SW480 (cell line): Measurements from ENCODE around the gene EEF1AKMT2.

Source experiments
- DNase-seq: peaks from one replicate; pipeline ENCODE4 v3.0.0-alpha.2; 2016; ENCODE audit warnings: low spot score

EEF1AKMT2 gene

GRCh38 chr10:124721330-124722045 lies 70.2 kb downstream of the EEF1AKMT2 start:
- DNase-seq: no peak

GRCh38 chr10:124719213-124719851 lies 72.4 kb downstream of the EEF1AKMT2 start:
- peak; percentile 77 for DNase-seq

GRCh38 chr10:124717911-124718741 lies 73.6 kb downstream of the EEF1AKMT2 start:
- DNase-seq: peak; percentile 91

- DNase-seq: no peak
Observed at GRCh38 chr10:124717041-124717757, 74.5 kb downstream of the EEF1AKMT2 start.

- DNase-seq: no peak
Observed at GRCh38 chr10:124716369-124716768, 75.3 kb downstream of the EEF1AKMT2 start.

GRCh38 chr10:124715439-124715838 lies 76.2 kb downstream of the EEF1AKMT2 start:
- DNase-seq: no peak

- DNase-seq: no peak
Observed at GRCh38 chr10:124713679-124714255, 77.9 kb downstream of the EEF1AKMT2 start.

- no peak for DNase-seq
Observed at GRCh38 chr10:124712704-124713407, 78.8 kb downstream of the EEF1AKMT2 start.

- DNase-seq: no peak
Observed at GRCh38 chr10:124711145-124711544, 80.5 kb downstream of the EEF1AKMT2 start.

- no peak for DNase-seq
Observed at GRCh38 chr10:124710266-124710881, 81.3 kb downstream of the EEF1AKMT2 start.

GRCh38 chr10:124709861-124710260 lies 81.8 kb downstream of the EEF1AKMT2 start:
- peak; percentile 59 for DNase-seq

- no peak for DNase-seq
Observed at GRCh38 chr10:124708922-124709520, 82.7 kb downstream of the EEF1AKMT2 start.

- DNase-seq: no peak
Observed at GRCh38 chr10:124708246-124708779, 83.4 kb downstream of the EEF1AKMT2 start.
